TTC549 (cell line): ENCODE measurements around the gene PSEN1.
"Not testable (repeated sequence)": the region's sequence is repeated elsewhere in the genome, so short reads cannot be mapped to it uniquely, and the experiment has no call there.

ENCODE experiments used
- FAIRE-seq: peaks from 2 replicates; lab custom pipeline; 2012; peaks lifted over from hg19 to GRCh38; lab: Jason Lieb, UNC

Gene PSEN1

GRCh38 chr14:73167727-73168126 is 31.4 kb downstream of the PSEN1 start:
- no peak for FAIRE-seq

- FAIRE-seq, result no peak
These were observed 32.0 kb downstream of the PSEN1 start for GRCh38 chr14:73168274-73168673.

GRCh38 chr14:73168691-73169090 is 32.4 kb downstream of the PSEN1 start:
- FAIRE-seq, result no peak

- not testable (repeated sequence) for FAIRE-seq
These were observed 33.5 kb downstream of the PSEN1 start for GRCh38 chr14:73169855-73170254.

GRCh38 chr14:73170686-73171085 is 34.4 kb downstream of the PSEN1 start:
- no peak for FAIRE-seq

- FAIRE-seq, result no peak
These were observed 36.2 kb downstream of the PSEN1 start for GRCh38 chr14:73172500-73172899.

GRCh38 chr14:73173092-73173735 is 36.9 kb downstream of the PSEN1 start:
- FAIRE-seq, result peak; percentile 73

- no peak for FAIRE-seq
These were observed 40.4 kb downstream of the PSEN1 start for GRCh38 chr14:73176685-73177084.

GRCh38 chr14:73180385-73180805 is 44.1 kb downstream of the PSEN1 start:
- FAIRE-seq, result no peak

- FAIRE-seq, result not testable (repeated sequence)
These were observed 44.7 kb downstream of the PSEN1 start for GRCh38 chr14:73180969-73181368.

- FAIRE-seq, result no peak
These were observed 52.2 kb downstream of the PSEN1 start for GRCh38 chr14:73188501-73188911.

- FAIRE-seq, result no peak
These were observed 53.3 kb downstream of the PSEN1 start for GRCh38 chr14:73189651-73190050.

GRCh38 chr14:73191441-73191840 is 55.1 kb downstream of the PSEN1 start:
- FAIRE-seq, result no peak

GRCh38 chr14:73194306-73194705 is 58.0 kb downstream of the PSEN1 start:
- not testable (repeated sequence) for FAIRE-seq

GRCh38 chr14:73198253-73198652 is 61.9 kb downstream of the PSEN1 start:
- FAIRE-seq, result no peak

- no peak for FAIRE-seq
These were observed 67.2 kb downstream of the PSEN1 start for GRCh38 chr14:73203527-73203926.

- FAIRE-seq, result no peak
These were observed 71.3 kb downstream of the PSEN1 start for GRCh38 chr14:73207615-73208014.

- no peak for FAIRE-seq
These were observed 72.1 kb downstream of the PSEN1 start for GRCh38 chr14:73208390-73208789.

GRCh38 chr14:73208846-73209245 is 72.5 kb downstream of the PSEN1 start:
- no peak for FAIRE-seq

GRCh38 chr14:73209953-73210352 is 73.6 kb downstream of the PSEN1 start:
- FAIRE-seq, result no peak

- FAIRE-seq, result no peak
These were observed 75.1 kb downstream of the PSEN1 start for GRCh38 chr14:73211251-73212040.

GRCh38 chr14:73216030-73216429 is 79.7 kb downstream of the PSEN1 start:
- no peak for FAIRE-seq

GRCh38 chr14:73217411-73217810 is 81.1 kb downstream of the PSEN1 start:
- FAIRE-seq, result no peak

GRCh38 chr14:73220061-73220460 is 83.8 kb downstream of the PSEN1 start:
- FAIRE-seq, result no peak
